GM12878 (cell line): ENCODE data around the gene RIIAD1.
"Not testable (repeated sequence)": the region's sequence is repeated elsewhere in the genome, so short reads cannot be mapped to it uniquely, and the experiment has no call there.

Experiments
- CBX5 ChIP-seq: sonication (generic); IDR thresholded peaks from 2 replicates; pipeline ENCODE4 v1.6.1; 2016; ENCODE audit warnings: low read depth, moderate library complexity, mild to moderate bottlenecking, inconsistent platforms
- CHD2 ChIP-seq: IDR thresholded peaks from 2 replicates; pipeline ENCODE4 v1.6.1; 2011; ENCODE audit warnings: low read depth, low read length, improper control_type of control experiment, borderline replicate concordance
- EP300 ChIP-seq, 2 experiments: fragments of 150-350 bp in 1 of 2; IDR thresholded peaks; 2 replicates each; pipeline ENCODE4 v1.6.1; 2011 to 2012; ENCODE audit warnings: low read depth in 2 of 2, low read length in 2 of 2, borderline replicate concordance in 1 of 2, improper control_type of control experiment in 1 of 2, inconsistent platforms in 1 of 2; ENCODE audit not compliant: control insufficient read depth in 1 of 2
- EZH2 ChIP-seq: IDR thresholded peaks from 2 replicates; pipeline ENCODE4 v1.6.1; 2012; ENCODE audit warnings: low read depth, mild to moderate bottlenecking, control low read depth, inconsistent platforms, low read length, borderline replicate concordance; ENCODE audit not compliant: control insufficient read depth
- GATAD2B ChIP-seq: fragments of 450-650 bp; conservative IDR thresholded peaks from 2 replicates; pipeline ENCODE4 v1.6.1; 2017; ENCODE audit warnings: low read depth, mild to moderate bottlenecking, moderate library complexity
- RFX5 ChIP-seq: IDR thresholded peaks from 2 replicates; pipeline ENCODE4 v1.6.1; 2011; ENCODE audit warnings: low read depth, low read length, improper control_type of control experiment
- TARDBP ChIP-seq: IDR thresholded peaks from 2 replicates; pipeline ENCODE4 v1.6.1; 2016; ENCODE audit warnings: borderline replicate concordance
- TCF12 ChIP-seq: IDR thresholded peaks from 2 replicates; pipeline ENCODE4 v1.6.1; 2011; ENCODE audit warnings: low read depth, mild to moderate bottlenecking, low read length
- TF ChIP-seq, protein P1 (sequence below), 3 experiments: IDR thresholded peaks in 2 of 3; conservative IDR thresholded peaks in 1 of 3; 2 replicates each; pipeline ENCODE4 v1.5.1; 2011; ENCODE audit warnings: low read depth in 3 of 3, low read length in 3 of 3, mild to moderate bottlenecking in 3 of 3, control low read depth in 2 of 3, moderate library complexity in 2 of 3, inconsistent platforms in 1 of 3, mixed read lengths in 1 of 3; ENCODE audit not compliant: control insufficient read depth in 2 of 3, insufficient read depth in 1 of 3; ENCODE audit errors: extremely low read depth in 1 of 3
- TF ChIP-seq, protein P2 (sequence below): IDR thresholded peaks from 2 replicates; pipeline ENCODE4 v1.6.1; 2011; ENCODE audit warnings: low read depth, low read length, improper control_type of control experiment, borderline replicate concordance
- TF ChIP-seq, protein P3 (sequence below): fragments of 450-650 bp; IDR thresholded peaks from 2 replicates; pipeline ENCODE4 v1.6.1; 2014; ENCODE audit warnings: mild to moderate bottlenecking
- TF ChIP-seq, protein P4 (sequence below): IDR thresholded peaks from 2 replicates; pipeline ENCODE4 v1.6.1; 2012; ENCODE audit warnings: low read depth, low read length, improper control_type of control experiment

DNA sequence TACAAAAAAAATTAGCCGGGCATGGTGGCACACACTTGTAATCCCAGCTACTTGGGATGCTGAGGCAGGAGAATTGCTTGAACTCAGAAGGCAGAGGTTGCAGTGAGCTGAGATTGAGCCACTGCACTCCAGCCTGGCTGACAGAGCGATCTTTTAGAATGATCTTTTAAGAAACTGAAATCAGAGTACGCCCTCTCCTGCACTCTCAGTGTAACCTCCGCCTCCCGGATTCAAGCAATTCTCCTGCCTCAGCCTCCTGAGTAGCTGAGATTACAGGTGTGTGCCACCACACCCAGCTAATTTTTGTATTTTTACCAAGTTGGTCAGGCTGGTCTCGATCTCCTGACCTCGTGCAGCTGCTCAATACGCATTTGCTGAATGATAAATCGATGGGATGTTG lies 12.7 kb downstream of the RIIAD1 start:
- not testable (repeated sequence) for TF ChIP-seq EP300 (IDR thresholded peaks at IDR 0.05; ENCODE audit: borderline replicate concordance in 1 of 2, control insufficient read depth in 1 of 2, low read depth in 2 of 2, low read length in 2 of 2); EZH2; RFX5; CHD2; TCF12; TARDBP; CBX5; GATAD2B
- TF ChIP-seq, protein P1, sequence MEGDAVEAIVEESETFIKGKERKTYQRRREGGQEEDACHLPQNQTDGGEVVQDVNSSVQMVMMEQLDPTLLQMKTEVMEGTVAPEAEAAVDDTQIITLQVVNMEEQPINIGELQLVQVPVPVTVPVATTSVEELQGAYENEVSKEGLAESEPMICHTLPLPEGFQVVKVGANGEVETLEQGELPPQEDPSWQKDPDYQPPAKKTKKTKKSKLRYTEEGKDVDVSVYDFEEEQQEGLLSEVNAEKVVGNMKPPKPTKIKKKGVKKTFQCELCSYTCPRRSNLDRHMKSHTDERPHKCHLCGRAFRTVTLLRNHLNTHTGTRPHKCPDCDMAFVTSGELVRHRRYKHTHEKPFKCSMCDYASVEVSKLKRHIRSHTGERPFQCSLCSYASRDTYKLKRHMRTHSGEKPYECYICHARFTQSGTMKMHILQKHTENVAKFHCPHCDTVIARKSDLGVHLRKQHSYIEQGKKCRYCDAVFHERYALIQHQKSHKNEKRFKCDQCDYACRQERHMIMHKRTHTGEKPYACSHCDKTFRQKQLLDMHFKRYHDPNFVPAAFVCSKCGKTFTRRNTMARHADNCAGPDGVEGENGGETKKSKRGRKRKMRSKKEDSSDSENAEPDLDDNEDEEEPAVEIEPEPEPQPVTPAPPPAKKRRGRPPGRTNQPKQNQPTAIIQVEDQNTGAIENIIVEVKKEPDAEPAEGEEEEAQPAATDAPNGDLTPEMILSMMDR (IDR thresholded peaks at IDR 0.05 in 2 of 3, conservative IDR thresholded peaks at IDR 0.05 in 1 of 3; ENCODE audit: control insufficient read depth in 2 of 3, extremely low read depth in 1 of 3, insufficient read depth in 1 of 3, low read depth in 3 of 3, low read length in 3 of 3), result not testable (repeated sequence)
- TF ChIP-seq, protein P2, sequence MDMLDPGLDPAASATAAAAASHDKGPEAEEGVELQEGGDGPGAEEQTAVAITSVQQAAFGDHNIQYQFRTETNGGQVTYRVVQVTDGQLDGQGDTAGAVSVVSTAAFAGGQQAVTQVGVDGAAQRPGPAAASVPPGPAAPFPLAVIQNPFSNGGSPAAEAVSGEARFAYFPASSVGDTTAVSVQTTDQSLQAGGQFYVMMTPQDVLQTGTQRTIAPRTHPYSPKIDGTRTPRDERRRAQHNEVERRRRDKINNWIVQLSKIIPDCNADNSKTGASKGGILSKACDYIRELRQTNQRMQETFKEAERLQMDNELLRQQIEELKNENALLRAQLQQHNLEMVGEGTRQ, result not testable (repeated sequence)
- TF ChIP-seq, protein P3, sequence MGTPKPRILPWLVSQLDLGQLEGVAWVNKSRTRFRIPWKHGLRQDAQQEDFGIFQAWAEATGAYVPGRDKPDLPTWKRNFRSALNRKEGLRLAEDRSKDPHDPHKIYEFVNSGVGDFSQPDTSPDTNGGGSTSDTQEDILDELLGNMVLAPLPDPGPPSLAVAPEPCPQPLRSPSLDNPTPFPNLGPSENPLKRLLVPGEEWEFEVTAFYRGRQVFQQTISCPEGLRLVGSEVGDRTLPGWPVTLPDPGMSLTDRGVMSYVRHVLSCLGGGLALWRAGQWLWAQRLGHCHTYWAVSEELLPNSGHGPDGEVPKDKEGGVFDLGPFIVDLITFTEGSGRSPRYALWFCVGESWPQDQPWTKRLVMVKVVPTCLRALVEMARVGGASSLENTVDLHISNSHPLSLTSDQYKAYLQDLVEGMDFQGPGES, result not testable (repeated sequence)
- TF ChIP-seq, protein P4, sequence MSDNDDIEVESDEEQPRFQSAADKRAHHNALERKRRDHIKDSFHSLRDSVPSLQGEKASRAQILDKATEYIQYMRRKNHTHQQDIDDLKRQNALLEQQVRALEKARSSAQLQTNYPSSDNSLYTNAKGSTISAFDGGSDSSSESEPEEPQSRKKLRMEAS, result not testable (repeated sequence)
